ENCODE measurements around the gene VIPR2.

Gene VIPR2

DNA sequence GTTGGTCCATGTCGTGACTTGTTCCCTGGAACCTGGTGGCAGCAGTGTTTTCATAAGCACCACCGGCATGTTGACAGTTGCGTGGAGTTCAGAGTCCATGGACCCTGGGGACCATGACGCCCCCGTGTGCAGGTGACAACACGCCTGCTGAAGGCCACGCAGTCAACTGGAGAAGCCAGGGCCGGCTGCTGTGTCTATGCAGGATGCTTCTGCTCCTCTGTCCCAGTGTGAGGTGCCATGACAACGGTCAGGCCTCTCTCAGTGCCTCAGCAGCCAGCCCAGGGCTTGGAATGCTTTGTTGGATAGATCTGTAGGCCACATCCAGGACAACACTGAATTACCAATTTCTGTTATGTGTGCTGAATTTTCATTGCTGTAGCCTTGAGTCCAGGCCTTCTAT is 10.7 kb upstream of the VIPR2 start:
- DNase-seq = no peak
- Histone ChIP-seq H3K27ac (no peak overlapping the region), H3K36me3 (no peaks in the 10 kb centered on the region), H3K9me3 (ENCODE audit: severe bottlenecking) (no peaks in the 10 kb centered on the region), H3K27me3 (ENCODE audit: insufficient read depth, low read depth, severe bottlenecking) (no peaks in the 10 kb centered on the region), H3K4me3 (ENCODE audit: low read depth, low read length) (no peak overlapping the region)
- TF ChIP-seq, protein P1, sequence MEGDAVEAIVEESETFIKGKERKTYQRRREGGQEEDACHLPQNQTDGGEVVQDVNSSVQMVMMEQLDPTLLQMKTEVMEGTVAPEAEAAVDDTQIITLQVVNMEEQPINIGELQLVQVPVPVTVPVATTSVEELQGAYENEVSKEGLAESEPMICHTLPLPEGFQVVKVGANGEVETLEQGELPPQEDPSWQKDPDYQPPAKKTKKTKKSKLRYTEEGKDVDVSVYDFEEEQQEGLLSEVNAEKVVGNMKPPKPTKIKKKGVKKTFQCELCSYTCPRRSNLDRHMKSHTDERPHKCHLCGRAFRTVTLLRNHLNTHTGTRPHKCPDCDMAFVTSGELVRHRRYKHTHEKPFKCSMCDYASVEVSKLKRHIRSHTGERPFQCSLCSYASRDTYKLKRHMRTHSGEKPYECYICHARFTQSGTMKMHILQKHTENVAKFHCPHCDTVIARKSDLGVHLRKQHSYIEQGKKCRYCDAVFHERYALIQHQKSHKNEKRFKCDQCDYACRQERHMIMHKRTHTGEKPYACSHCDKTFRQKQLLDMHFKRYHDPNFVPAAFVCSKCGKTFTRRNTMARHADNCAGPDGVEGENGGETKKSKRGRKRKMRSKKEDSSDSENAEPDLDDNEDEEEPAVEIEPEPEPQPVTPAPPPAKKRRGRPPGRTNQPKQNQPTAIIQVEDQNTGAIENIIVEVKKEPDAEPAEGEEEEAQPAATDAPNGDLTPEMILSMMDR (IDR thresholded peaks at IDR 0.05; ENCODE audit: low read depth, low read length) = no peak

DNA sequence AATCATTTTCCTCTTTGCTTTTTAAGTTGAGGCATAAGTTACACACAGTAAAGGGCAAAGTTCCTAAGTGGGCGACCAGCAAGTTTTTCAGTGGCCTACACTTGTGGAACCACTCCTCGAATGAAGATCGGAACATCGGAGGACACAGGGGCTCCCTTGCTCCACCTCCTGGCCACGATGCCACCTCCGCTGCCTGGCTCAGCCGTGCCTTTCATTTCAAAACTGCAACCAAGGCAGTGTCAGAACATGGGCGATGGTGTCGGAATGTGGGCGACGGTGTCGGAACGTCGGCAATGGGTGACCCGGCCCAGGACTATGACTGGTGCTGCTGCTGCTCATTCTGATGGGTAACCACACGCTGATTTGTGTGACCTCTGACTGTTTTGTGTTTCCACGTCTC is 9.6 kb upstream of the VIPR2 start:
- Histone ChIP-seq H3K27ac (no peak overlapping the region), H3K9me3 (ENCODE audit: severe bottlenecking) (no peaks in the 10 kb centered on the region), H3K4me3 (ENCODE audit: low read depth, low read length) (no peak overlapping the region), H3K36me3 (no peaks in the 10 kb centered on the region), H3K27me3 (ENCODE audit: insufficient read depth, low read depth, severe bottlenecking) (no peaks in the 10 kb centered on the region)
- no peak for DNase-seq
- TF ChIP-seq, protein P1 (IDR thresholded peaks at IDR 0.05; ENCODE audit: low read depth, low read length) = no peak

DNA sequence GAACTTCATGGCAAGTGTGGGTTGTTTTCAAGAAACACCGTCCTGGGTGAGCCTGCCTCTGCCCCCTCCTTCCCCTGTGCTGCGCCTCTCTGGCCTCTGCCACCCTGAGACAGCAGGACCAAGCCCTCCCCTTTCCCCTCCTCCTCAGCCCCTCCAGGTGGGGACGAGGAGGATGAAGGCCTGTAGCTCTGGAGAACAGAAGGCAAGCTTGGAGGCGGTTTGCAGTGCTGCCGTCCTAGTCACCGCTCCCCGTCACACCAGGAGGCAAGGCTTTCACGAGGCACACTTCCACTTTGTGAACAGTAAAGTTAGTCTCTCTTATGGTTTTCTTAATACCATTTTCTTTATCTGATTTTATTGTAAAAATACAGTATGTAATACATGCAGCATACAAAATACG is 8.8 kb upstream of the VIPR2 start:
- DNase-seq = no peak
- no peaks in the 10 kb centered on the region for H3K9me3 ChIP-seq (ENCODE audit: severe bottlenecking)
- H3K4me3 ChIP-seq (ENCODE audit: low read depth, low read length) = no peak overlapping the region
- no peaks in the 10 kb centered on the region for H3K36me3 ChIP-seq
- no peaks in the 10 kb centered on the region for H3K27me3 ChIP-seq (ENCODE audit: insufficient read depth, low read depth, severe bottlenecking)
- TF ChIP-seq, protein P1 (IDR thresholded peaks at IDR 0.05; ENCODE audit: low read depth, low read length) = no peak
- no peak overlapping the region for H3K27ac ChIP-seq

DNA sequence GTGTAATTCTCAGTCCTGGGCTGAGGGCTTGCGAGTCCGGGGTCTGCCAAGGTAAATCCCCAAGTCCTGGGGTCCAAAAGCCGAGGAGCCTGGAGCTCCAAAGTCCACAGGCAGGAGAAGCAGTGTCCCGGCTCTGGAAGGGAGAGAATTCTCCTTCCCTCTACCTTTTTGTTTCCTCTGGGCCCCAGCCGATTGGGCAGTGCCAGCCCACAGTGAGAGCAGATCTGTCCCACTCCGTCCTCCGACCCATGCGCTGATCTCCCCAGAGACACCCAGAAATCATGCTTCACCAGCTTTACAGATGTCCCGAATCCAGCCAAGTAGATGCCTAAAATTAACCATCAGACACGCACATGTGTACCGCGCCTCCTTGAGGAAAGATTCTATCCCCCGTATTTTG is 8.1 kb upstream of the VIPR2 start:
- H3K9me3 ChIP-seq (ENCODE audit: severe bottlenecking) = no peaks in the 10 kb centered on the region
- no peak for DNase-seq
- H3K36me3 ChIP-seq = no peaks in the 10 kb centered on the region
- H3K27me3 ChIP-seq (ENCODE audit: insufficient read depth, low read depth, severe bottlenecking) = no peaks in the 10 kb centered on the region
- H3K27ac ChIP-seq = no peak overlapping the region
- TF ChIP-seq, protein P1 (IDR thresholded peaks at IDR 0.05; ENCODE audit: low read depth, low read length) = no peak
- no peak overlapping the region for H3K4me3 ChIP-seq (ENCODE audit: low read depth, low read length)

DNA sequence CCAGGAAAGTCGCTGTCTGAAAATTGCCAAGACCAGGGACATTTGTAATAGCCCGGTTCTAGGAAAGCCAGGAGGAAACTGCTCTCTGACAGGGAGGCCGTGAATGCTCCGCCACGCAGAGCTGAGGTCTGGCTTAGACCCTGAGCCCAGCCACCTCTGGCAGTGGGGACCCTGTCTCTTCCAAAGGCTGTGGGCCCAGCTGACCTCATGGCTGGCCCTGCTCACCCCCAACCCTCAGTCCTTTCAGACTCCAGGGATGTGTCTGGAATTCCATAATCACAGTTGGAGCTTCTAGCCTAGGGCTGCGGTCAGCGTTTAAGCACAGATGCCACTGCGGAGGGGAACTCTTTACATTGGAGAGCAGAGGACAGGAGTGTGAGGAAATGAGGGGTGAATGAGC is 6.6 kb upstream of the VIPR2 start:
- H3K9me3 ChIP-seq (ENCODE audit: severe bottlenecking) = no peaks in the 10 kb centered on the region
- no peak for DNase-seq
- no peak overlapping the region for H3K4me3 ChIP-seq (ENCODE audit: low read depth, low read length)
- TF ChIP-seq, protein P1 (IDR thresholded peaks at IDR 0.05; ENCODE audit: low read depth, low read length) = no peak
- no peaks in the 10 kb centered on the region for H3K27me3 ChIP-seq (ENCODE audit: insufficient read depth, low read depth, severe bottlenecking)
- H3K27ac ChIP-seq = no peak overlapping the region
- H3K36me3 ChIP-seq = no peaks in the 10 kb centered on the region

DNA sequence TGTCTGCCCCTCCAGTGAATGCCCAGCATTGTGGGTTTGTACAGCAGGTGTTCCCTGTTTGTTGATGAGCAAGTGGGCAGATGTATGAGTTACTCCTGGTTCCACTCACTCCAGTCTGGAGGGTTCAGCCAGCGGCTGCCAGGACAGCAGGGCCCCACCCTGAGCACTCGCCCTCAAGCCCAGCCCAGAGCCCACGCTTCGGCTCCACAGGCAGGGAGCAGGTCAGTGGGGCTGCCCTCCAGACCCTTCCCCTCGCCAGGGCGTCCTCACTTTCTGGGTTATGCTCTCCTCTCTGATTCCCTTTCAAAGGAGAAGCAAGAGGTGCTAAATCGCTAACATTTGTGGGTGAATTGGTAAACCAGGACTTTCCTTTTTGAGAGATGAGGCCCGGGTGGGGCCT is 4.8 kb upstream of the VIPR2 start:
- DNase-seq = no peak
- no peaks in the 10 kb centered on the region for H3K9me3 ChIP-seq (ENCODE audit: severe bottlenecking)
- TF ChIP-seq, protein P1 (IDR thresholded peaks at IDR 0.05; ENCODE audit: low read depth, low read length) = no peak
- H3K4me3 ChIP-seq (ENCODE audit: low read depth, low read length) = no peak overlapping the region
- H3K27me3 ChIP-seq (ENCODE audit: insufficient read depth, low read depth, severe bottlenecking) = peaks cover 9% of the 10 kb centered on the region
- H3K36me3 ChIP-seq = no peaks in the 10 kb centered on the region
- no peak overlapping the region for H3K27ac ChIP-seq

All from WERI-Rb-1 (cell line).